Upper lobe of left lung (tissue), 4 donors: ENCODE results near the gene AGAP1.

Experiments
- EP300 ChIP-seq, 4 donors: sonication (generic); formaldehyde crosslinking; IDR thresholded peaks; one replicate each; pipeline ENCODE4 v1.5.1; 2017; ENCODE audit warnings: antibody characterized with exemption in 4 of 4, control low read depth in 2 of 4
- POLR2A ChIP-seq, 4 donors: fragments of 450-650 bp; IDR thresholded peaks; one replicate each; pipeline ENCODE4 v1.5.1; 2016 to 2017; ENCODE audit warnings: antibody characterized with exemption in 4 of 4, mild to moderate bottlenecking in 2 of 4
- TF ChIP-seq, protein P1 (sequence below), 6 experiments: fragments of 450-650 bp in 4 of 6; fragments of 200-600 bp in 2 of 6; sonication (generic) in 2 of 6; IDR thresholded peaks; one replicate each; pipeline ENCODE4 v1.5.1; 2016 to 2019; ENCODE audit warnings: antibody characterized with exemption in 6 of 6

DNA sequence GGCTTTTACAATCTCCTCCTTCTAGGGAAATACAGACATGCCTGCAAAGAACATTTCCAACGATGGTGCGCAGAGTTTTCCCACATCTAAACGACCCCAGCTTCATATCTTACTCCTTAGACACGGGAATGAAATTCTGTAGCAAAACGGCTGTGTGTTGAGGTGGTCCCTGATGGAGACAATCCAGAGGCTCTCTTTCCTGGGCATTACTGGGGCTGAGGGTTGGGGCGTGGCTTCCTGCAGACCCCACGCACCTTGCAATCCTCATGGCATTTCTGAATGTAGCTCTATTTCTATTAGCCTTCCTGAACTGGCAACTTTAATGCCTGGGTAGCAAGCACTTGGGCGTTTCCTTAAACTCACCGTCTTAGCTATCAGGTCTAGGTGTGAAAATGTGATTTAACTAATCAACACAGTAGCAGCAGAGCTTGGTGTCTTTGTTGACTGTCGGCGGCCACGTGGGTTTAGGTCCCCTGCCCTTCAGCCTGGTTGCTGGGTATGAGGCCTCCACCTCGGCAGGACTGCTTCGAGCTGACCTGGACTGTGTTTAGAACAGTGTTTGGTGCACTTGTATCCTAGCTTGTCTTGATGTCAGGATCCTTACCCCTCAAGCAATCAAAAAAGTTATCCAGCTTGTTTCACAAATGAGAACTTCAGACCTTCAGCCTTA, 431.5 kb downstream of the AGAP1 start:
- TF ChIP-seq, protein P1, sequence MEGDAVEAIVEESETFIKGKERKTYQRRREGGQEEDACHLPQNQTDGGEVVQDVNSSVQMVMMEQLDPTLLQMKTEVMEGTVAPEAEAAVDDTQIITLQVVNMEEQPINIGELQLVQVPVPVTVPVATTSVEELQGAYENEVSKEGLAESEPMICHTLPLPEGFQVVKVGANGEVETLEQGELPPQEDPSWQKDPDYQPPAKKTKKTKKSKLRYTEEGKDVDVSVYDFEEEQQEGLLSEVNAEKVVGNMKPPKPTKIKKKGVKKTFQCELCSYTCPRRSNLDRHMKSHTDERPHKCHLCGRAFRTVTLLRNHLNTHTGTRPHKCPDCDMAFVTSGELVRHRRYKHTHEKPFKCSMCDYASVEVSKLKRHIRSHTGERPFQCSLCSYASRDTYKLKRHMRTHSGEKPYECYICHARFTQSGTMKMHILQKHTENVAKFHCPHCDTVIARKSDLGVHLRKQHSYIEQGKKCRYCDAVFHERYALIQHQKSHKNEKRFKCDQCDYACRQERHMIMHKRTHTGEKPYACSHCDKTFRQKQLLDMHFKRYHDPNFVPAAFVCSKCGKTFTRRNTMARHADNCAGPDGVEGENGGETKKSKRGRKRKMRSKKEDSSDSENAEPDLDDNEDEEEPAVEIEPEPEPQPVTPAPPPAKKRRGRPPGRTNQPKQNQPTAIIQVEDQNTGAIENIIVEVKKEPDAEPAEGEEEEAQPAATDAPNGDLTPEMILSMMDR (IDR thresholded peaks at IDR 0.05): no peak
- TF ChIP-seq POLR2A (IDR thresholded peaks at IDR 0.05): no peak
- TF ChIP-seq EP300 (IDR thresholded peaks at IDR 0.05): no peak
